Activated CD4-positive, alpha-beta T cell treated with anti-CD3 and anti-CD28 coated beads, Interleukin-2, Interleukin-6, amounts not matched to agents 100 ng/mL and 50 ng/mL, durations not matched to agents 16 hours and 8 hours (primary cell): ENCODE measurements around the gene SREBF1.

ENCODE experiments used
- DNase-seq: peaks from one replicate; pipeline ENCODE4 v3.0.0-alpha.2; 2020

Gene SREBF1

GRCh38 chr17:17772231-17772630 is 64.6 kb downstream of the SREBF1 start:
- no peak for DNase-seq

GRCh38 chr17:17771498-17772201 is 65.1 kb downstream of the SREBF1 start:
- no peak for DNase-seq

- DNase-seq: no peak
Measured at GRCh38 chr17:17770632-17771044, 66.1 kb downstream of the SREBF1 start.

GRCh38 chr17:17769869-17770631 is 66.7 kb downstream of the SREBF1 start:
- DNase-seq: no peak

GRCh38 chr17:17768424-17769088 is 68.2 kb downstream of the SREBF1 start:
- no peak for DNase-seq

- DNase-seq: no peak
Measured at GRCh38 chr17:17767887-17768418, 68.8 kb downstream of the SREBF1 start.

- DNase-seq: no peak
Measured at GRCh38 chr17:17767154-17767869, 69.5 kb downstream of the SREBF1 start.

GRCh38 chr17:17766744-17767120 is 70.1 kb downstream of the SREBF1 start:
- DNase-seq: no peak

- no peak for DNase-seq
Measured at GRCh38 chr17:17766077-17766743, 70.6 kb downstream of the SREBF1 start.

GRCh38 chr17:17765359-17766076 is 71.3 kb downstream of the SREBF1 start:
- DNase-seq: no peak

- no peak for DNase-seq
Measured at GRCh38 chr17:17763734-17764133, 73.1 kb downstream of the SREBF1 start.

GRCh38 chr17:17763136-17763535 is 73.7 kb downstream of the SREBF1 start:
- DNase-seq: no peak

GRCh38 chr17:17762744-17763105 is 74.1 kb downstream of the SREBF1 start:
- DNase-seq: no peak
